GM12864 (cell line): ENCODE data around the gene TXNDC9.
"Not testable (repeated sequence)": the region's sequence is repeated elsewhere in the genome, so short reads cannot be mapped to it uniquely, and the experiment has no call there.

Experiments
- DNase-seq: peaks from one replicate; pipeline ENCODE4 v3.0.0-alpha.2; 2011; ENCODE audit warnings: low read depth
- H3K4me3 ChIP-seq: 2 replicates; pipeline ENCODE4 v1.5.1; 2011; ENCODE audit warnings: mild to moderate bottlenecking, low read depth, low read length, control low read depth
- TF ChIP-seq, protein P1 (sequence below): IDR thresholded peaks from 2 replicates; pipeline ENCODE4 v1.5.1; 2011; ENCODE audit warnings: low read depth, mild to moderate bottlenecking, moderate library complexity, low read length, control low read depth, inconsistent platforms; ENCODE audit errors: missing control alignments

TXNDC9 gene

DNA sequence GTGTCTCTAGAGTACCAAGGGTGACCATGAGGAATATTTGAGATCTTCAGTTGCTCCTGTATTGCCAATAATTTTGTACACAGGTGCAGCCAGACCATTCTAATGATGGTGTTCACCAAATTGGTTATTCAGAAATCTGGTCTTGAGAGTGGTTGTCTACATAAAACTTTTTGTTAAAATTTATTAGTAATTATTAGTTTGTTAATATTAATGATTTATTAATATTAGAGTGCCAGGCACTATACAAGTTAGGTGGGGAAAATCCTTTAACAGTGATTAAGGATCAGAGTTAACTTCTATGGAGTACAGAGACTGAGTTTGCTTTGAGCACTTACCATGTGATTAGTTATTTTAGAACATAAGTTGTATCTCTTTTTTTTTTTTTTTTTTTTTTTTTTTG is 10.1 kb upstream of the TXNDC9 start:
- DNase-seq = no peak
- TF ChIP-seq, protein P1, sequence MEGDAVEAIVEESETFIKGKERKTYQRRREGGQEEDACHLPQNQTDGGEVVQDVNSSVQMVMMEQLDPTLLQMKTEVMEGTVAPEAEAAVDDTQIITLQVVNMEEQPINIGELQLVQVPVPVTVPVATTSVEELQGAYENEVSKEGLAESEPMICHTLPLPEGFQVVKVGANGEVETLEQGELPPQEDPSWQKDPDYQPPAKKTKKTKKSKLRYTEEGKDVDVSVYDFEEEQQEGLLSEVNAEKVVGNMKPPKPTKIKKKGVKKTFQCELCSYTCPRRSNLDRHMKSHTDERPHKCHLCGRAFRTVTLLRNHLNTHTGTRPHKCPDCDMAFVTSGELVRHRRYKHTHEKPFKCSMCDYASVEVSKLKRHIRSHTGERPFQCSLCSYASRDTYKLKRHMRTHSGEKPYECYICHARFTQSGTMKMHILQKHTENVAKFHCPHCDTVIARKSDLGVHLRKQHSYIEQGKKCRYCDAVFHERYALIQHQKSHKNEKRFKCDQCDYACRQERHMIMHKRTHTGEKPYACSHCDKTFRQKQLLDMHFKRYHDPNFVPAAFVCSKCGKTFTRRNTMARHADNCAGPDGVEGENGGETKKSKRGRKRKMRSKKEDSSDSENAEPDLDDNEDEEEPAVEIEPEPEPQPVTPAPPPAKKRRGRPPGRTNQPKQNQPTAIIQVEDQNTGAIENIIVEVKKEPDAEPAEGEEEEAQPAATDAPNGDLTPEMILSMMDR = no peak
- no peak overlapping the region for H3K4me3 ChIP-seq

DNA sequence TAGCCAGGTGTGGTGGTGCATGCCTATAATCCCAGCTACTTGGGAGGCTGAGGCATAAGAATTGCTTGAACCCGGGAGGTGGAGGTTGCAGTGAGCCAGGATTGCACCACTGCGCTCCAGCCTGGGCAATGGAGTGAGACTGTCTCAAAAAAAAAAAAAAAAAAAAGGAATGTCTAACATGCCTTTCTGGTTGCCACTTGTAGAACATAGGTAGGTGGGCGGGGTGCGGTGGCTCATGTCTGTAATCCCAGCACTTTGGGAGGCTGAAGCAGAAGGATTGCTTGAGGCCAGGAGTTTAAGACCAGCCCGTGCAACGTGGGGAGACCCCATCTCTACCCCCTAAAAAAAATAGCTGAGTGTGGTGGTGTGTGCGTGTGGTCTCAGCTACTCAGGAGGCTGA is 9.3 kb upstream of the TXNDC9 start:
- DNase-seq, H3K4me3 ChIP-seq: not testable (repeated sequence)

GRCh38 chr2:99342536-99342935 is 6.4 kb upstream of the TXNDC9 start:
- DNase-seq = no peak
- no peak overlapping the region for H3K4me3 ChIP-seq
- TF ChIP-seq, protein P1 = no peak

DNA sequence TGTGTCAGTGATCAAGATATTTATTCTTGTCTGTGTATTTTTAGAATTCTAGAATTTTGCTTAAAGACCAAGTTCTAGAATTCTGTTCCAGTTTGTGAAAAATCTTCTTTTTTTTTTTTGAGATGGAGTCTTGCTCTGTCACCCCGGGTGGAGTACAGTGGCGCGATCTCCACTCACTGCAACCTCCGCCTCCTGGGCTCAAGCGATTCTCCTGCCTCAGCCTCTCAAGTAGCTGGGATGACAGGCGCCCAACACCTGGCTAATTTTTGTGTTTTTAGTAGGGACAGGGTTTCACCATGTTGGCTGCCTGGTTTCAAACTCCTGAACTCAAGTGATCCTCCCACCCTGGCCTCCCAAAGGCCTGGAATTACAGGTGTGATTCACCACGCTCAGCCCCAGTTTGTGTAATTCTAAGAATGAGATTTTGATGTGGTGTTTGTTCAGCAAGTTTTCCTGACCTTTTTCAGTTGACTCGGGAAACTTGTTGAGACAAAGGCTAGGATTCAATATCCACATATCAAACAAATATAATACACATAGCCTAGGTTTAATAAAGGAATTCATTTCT is 4.6 kb upstream of the TXNDC9 start:
- no peak overlapping the region for H3K4me3 ChIP-seq
- no peak for DNase-seq
- TF ChIP-seq, protein P1 = no peak

DNA sequence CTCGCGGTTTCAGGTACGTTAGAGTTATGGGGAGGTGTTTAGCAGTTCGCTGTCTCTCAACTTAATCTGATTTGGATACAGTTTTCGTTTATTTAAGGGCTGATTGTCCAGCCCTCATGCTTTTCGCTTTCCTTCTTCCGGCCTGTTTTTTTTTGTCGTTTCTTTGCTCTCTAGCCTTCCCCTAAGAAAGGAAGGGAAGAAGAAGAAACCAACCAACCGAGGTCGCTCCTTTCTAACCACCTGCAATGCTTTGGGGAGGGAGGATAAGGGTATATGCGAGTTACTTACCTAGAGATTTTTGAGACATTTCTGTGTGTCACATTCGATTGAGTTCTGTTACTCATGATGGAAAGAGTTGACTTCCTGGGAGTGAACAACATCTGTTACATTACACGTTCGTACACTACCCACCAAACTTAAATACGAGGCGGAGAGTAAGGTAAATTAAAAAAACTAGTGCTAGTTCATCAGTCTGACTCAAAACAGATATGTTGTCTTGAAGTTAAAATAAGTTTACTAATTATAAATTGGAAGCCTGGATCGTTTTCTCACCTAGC is 2.0 kb upstream of the TXNDC9 start:
- peak; percentile 25 for DNase-seq
- TF ChIP-seq, protein P1 = no peak

DNA sequence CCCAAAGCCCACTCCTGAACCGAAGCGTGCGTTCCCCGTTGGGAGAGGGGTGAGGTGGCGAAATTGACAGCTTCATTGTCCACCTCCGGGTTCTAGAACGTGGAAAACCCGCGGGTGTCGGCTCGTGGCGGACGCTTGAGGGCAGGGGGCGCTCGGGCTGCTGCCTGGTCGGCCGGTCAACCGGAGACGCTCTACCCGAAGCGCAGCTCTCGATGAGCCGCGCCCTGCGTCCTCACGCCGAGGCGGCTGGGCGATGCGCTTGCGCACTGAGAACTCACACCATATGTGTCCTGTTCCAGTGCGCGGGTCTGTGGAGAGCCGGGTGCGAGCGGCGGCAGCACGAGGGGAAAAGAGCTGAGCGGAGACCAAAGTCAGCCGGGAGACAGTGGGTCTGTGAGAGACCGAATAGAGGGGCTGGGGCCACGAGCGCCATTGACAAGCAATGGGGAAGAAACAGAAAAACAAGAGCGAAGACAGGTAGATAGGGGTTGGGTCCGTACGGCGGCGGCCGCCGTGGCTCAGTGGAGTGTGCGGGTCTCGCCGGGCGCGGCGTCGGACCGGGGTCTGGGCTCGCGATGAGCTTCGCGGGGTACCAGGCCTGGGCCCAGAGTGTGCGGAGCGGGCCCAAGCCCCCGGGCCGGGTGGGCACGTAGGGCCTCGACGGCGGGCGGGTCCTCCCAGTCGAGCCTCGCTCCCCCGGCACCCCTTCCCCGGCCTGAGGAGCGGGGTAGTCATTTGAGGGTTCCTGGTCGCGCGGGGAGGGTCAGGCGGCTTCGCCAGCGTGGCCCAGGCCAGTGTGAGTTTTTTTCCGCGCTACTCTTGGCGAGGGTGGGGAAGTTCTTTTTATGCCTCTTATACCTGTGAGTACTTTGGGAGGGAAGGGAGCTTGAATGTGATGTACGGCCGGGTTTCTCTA is 1.2 kb upstream of the TXNDC9 start, which contains the start of gene EIF5B:
Gene EIF5B (plus strand): TSS at position 277 of the 916 bp plus-strand sequence. CDS start 166 bp downstream, at position 443.
- peak; percentile 91 for DNase-seq
- TF ChIP-seq, protein P1 = peak; percentile 63
- H3K4me3 ChIP-seq = peak within 1 kb of the TSS; percentile 89

More for the DNA sequence above, 2.0 kb upstream of the TXNDC9 start:
- peak overlapping the region; percentile 89 for H3K4me3 ChIP-seq

- H3K4me3 ChIP-seq = peak overlapping the region; percentile 89
- TF ChIP-seq, protein P1 = no peak
- no peak for DNase-seq
Observed at GRCh38 chr2:99336804-99337112, 625 bp upstream of the TXNDC9 start.
